Esophagus squamous epithelium (tissue), 4 donors: ENCODE results near the gene CACNB1.

Source experiments
- POLR2A ChIP-seq, 4 donors: fragments of 450-650 bp; IDR thresholded peaks; one replicate each; pipeline ENCODE4 v1.6.1; 2017; ENCODE audit warnings: antibody characterized with exemption in 4 of 4, mild to moderate bottlenecking in 4 of 4, moderate library complexity in 3 of 4
- TF ChIP-seq, protein P1 (sequence below), 6 experiments: fragments of 450-650 bp in 4 of 6; fragments of 200-600 bp in 2 of 6; sonication (generic) in 2 of 6; IDR thresholded peaks; one replicate each; pipeline ENCODE4 v1.5.1; 2016 to 2019; ENCODE audit warnings: antibody characterized with exemption in 6 of 6, mild to moderate bottlenecking in 4 of 6, moderate library complexity in 4 of 6

DNA sequence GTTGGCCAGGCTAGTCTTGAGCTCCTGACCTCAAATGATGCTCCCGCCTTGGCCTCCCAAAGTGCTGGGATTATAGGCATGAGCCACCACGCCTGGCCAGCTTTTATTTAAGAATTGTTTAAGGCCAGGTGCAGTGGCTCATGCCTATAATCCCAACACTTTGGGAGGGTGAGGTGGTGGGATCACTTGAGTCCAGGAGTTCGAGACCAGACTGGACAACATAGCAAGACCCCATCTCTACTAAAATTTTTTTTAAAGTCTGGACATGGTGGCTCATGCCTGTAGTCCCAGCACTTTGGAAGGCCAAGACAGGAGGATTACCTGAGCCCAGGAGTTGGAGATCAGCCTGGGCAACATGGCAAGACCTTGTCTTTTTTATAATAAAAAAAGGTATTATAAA lies 51.2 kb downstream of the CACNB1 start:
- TF ChIP-seq, protein P1, sequence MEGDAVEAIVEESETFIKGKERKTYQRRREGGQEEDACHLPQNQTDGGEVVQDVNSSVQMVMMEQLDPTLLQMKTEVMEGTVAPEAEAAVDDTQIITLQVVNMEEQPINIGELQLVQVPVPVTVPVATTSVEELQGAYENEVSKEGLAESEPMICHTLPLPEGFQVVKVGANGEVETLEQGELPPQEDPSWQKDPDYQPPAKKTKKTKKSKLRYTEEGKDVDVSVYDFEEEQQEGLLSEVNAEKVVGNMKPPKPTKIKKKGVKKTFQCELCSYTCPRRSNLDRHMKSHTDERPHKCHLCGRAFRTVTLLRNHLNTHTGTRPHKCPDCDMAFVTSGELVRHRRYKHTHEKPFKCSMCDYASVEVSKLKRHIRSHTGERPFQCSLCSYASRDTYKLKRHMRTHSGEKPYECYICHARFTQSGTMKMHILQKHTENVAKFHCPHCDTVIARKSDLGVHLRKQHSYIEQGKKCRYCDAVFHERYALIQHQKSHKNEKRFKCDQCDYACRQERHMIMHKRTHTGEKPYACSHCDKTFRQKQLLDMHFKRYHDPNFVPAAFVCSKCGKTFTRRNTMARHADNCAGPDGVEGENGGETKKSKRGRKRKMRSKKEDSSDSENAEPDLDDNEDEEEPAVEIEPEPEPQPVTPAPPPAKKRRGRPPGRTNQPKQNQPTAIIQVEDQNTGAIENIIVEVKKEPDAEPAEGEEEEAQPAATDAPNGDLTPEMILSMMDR (IDR thresholded peaks at IDR 0.05), result no peak
- no peak for TF ChIP-seq POLR2A (IDR thresholded peaks at IDR 0.05)
